ENCODE measurements around the gene RAPH1. TPM values are rescaled to one million over a fixed set of nuclear protein-coding genes. Genes with fewer than 3 reads are reported as not detected.

The RAPH1 gene
- total and polyA plus RNA-seq, 9 of the 15 experiments (the other 6 are each of a cell fraction or from before 2014, with no cell fraction given): 0.07 to 0.71 (median 0.27) TPM

DNA sequence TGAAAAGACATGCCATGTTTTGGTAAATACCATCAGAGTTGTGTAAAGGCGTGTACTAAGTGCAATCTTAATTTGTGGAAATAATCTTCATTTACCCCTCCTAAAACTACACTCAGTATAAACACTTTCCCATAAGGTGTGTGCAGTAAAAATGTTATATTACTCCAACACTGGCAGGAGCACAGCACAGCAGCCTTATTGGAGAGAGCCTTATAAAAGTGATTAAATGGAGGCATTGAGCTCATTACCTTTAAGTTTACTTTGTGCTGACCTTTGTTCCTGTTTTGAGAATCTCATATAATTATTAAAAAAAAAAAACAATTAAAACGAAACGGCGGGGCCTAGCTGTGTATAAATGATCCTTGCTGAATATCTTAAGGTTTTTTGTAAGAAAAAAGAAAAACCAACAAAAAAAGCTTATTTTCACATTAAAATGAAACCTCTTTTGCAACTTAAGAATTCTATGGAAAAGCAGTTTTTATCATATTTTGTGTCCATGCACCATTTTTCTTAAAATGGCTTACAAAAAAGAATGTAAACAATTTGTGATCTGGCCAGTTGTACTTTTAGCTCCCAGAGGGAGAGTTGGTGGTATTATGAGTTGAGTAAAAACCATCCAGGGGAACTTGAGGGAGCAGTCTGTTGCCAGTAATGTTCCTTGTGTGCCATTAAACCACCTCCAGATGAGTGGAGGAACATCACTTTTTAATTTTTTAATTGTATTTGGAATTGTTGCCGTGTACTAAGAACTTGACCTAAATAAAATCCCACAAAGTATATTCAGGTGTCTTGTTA, 103.5 kb downstream of the RAPH1 start:
- no peak for FAIRE-seq
- no peak overlapping the region for H3K4me2 ChIP-seq (ENCODE audit: insufficient read depth, low read length)
- CTCF ChIA-PET (ENCODE audit: low intra/inter-chr PET ratio): no interaction called here
- H3K9ac ChIP-seq (ENCODE audit: insufficient read depth in 1 of 2, low read depth in 2 of 2, low read length in 2 of 2): no peak overlapping the region
- in situ Hi-C loops (cut with MboI): no loop called here
- H3K79me2 ChIP-seq (ENCODE audit: control insufficient read depth, insufficient read depth, low read length): no peaks in the 10 kb centered on the region
- H3K4me1 ChIP-seq (replicated peaks in 1 of 2; ENCODE audit: control insufficient read depth in 2 of 2, insufficient read depth in 2 of 2, low read length in 2 of 2): no peaks in the 10 kb centered on the region
- intact Hi-C loops (cut with micrococcal nuclease): no loop called here
- no peak for ATAC-seq
- H3K27ac ChIP-seq (ENCODE audit: extremely low read depth, low read depth, low read length): no peak overlapping the region
- POLR2A ChIA-PET: interaction anchor here (0.7 kb wide), 2 partner anchors 193 to 371 kb away, joined by 3 to 4 read pairs; no protein-coding TSS in a partner anchor
- H3K4me3 ChIP-seq: no peak overlapping the region
- no peaks in the 10 kb centered on the region for H3K27me3 ChIP-seq (ENCODE audit: control insufficient read depth in 2 of 2, insufficient read depth in 2 of 2, low read length in 2 of 2)
- no peak overlapping the region for H2AFZ ChIP-seq (ENCODE audit: low read depth, low read length)
- H4K20me1 ChIP-seq (replicated peaks; ENCODE audit: control insufficient read depth, insufficient read depth, low read length): no peaks in the 10 kb centered on the region
- H3K9me1 ChIP-seq (ENCODE audit: control insufficient read depth, insufficient read depth, low read length): no peaks in the 10 kb centered on the region
- no TSS peak for BruUV-seq (replicated peaks)
- 59% methylated on average over 5 of the region's 5 CpGs for WGBS (ENCODE audit: insufficient coverage, low coverage, missing lambda C conversion rate)
- 0 out of 3 replicates have a peak, but pooled peaks cover 5% of the 10 kb centered on the region for H3K36me3 ChIP-seq (ENCODE audit: control insufficient read depth, insufficient read depth, low read length)
- DNase-seq (ENCODE audit: extremely low read depth in 1 of 4, low spot score in 3 of 4): no peak
- H3K9me3 ChIP-seq (replicated peaks; ENCODE audit: control insufficient read depth, insufficient read depth, low read depth, low read length): no peaks in the 10 kb centered on the region
- TF ChIP-seq, protein P1, sequence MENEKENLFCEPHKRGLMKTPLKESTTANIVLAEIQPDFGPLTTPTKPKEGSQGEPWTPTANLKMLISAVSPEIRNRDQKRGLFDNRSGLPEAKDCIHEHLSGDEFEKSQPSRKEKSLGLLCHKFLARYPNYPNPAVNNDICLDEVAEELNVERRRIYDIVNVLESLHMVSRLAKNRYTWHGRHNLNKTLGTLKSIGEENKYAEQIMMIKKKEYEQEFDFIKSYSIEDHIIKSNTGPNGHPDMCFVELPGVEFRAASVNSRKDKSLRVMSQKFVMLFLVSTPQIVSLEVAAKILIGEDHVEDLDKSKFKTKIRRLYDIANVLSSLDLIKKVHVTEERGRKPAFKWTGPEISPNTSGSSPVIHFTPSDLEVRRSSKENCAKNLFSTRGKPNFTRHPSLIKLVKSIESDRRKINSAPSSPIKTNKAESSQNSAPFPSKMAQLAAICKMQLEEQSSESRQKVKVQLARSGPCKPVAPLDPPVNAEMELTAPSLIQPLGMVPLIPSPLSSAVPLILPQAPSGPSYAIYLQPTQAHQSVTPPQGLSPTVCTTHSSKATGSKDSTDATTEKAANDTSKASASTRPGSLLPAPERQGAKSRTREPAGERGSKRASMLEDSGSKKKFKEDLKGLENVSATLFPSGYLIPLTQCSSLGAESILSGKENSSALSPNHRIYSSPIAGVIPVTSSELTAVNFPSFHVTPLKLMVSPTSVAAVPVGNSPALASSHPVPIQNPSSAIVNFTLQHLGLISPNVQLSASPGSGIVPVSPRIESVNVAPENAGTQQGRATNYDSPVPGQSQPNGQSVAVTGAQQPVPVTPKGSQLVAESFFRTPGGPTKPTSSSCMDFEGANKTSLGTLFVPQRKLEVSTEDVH (IDR thresholded peaks at IDR 0.05; ENCODE audit: low read depth, partially characterized antibody): no peak
- TF ChIP-seq HLTF (IDR thresholded peaks at IDR 0.05) (no peak), HNRNPL (IDR thresholded peaks at IDR 0.05; ENCODE audit: low read depth, low read length) (no peak), TAF15 (IDR thresholded peaks at IDR 0.05; ENCODE audit: low read depth, low read length) (no peak), ZNF445 (CRISPR knock-in tag; IDR thresholded peaks at IDR 0.05; ENCODE audit: low read depth) (no peak), SMAD3 (CRISPR knock-in tag; conservative IDR thresholded peaks at IDR 0.05) (no peak), NFIX (CRISPR knock-in tag; IDR thresholded peaks at IDR 0.05; ENCODE audit: low read depth) (no peak), ZNF699 (CRISPR knock-in tag; IDR thresholded peaks at IDR 0.05; ENCODE audit: insufficient replicate concordance) (no peak), ZNF507 (tag; conservative IDR thresholded peaks at IDR 0.05) (no peak)
- TF ChIP-seq, protein P2, sequence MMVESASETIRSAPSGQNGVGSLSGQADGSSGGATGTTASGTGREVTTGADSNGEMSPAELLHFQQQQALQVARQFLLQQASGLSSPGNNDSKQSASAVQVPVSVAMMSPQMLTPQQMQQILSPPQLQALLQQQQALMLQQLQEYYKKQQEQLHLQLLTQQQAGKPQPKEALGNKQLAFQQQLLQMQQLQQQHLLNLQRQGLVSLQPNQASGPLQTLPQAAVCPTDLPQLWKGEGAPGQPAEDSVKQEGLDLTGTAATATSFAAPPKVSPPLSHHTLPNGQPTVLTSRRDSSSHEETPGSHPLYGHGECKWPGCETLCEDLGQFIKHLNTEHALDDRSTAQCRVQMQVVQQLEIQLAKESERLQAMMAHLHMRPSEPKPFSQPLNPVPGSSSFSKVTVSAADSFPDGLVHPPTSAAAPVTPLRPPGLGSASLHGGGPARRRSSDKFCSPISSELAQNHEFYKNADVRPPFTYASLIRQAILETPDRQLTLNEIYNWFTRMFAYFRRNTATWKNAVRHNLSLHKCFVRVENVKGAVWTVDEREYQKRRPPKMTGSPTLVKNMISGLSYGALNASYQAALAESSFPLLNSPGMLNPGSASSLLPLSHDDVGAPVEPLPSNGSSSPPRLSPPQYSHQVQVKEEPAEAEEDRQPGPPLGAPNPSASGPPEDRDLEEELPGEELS (CRISPR knock-in tag; IDR thresholded peaks at IDR 0.05; ENCODE audit: borderline replicate concordance): no peak
- TF ChIP-seq, protein P3, sequence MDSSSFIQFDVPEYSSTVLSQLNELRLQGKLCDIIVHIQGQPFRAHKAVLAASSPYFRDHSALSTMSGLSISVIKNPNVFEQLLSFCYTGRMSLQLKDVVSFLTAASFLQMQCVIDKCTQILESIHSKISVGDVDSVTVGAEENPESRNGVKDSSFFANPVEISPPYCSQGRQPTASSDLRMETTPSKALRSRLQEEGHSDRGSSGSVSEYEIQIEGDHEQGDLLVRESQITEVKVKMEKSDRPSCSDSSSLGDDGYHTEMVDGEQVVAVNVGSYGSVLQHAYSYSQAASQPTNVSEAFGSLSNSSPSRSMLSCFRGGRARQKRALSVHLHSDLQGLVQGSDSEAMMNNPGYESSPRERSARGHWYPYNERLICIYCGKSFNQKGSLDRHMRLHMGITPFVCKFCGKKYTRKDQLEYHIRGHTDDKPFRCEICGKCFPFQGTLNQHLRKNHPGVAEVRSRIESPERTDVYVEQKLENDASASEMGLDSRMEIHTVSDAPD (CRISPR knock-in tag; IDR thresholded peaks at IDR 0.05): no peak
- TF ChIP-seq, protein P4, sequence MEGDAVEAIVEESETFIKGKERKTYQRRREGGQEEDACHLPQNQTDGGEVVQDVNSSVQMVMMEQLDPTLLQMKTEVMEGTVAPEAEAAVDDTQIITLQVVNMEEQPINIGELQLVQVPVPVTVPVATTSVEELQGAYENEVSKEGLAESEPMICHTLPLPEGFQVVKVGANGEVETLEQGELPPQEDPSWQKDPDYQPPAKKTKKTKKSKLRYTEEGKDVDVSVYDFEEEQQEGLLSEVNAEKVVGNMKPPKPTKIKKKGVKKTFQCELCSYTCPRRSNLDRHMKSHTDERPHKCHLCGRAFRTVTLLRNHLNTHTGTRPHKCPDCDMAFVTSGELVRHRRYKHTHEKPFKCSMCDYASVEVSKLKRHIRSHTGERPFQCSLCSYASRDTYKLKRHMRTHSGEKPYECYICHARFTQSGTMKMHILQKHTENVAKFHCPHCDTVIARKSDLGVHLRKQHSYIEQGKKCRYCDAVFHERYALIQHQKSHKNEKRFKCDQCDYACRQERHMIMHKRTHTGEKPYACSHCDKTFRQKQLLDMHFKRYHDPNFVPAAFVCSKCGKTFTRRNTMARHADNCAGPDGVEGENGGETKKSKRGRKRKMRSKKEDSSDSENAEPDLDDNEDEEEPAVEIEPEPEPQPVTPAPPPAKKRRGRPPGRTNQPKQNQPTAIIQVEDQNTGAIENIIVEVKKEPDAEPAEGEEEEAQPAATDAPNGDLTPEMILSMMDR (IDR thresholded peaks at IDR 0.05 in 2 of 3, conservative IDR thresholded peaks at IDR 0.05 in 1 of 3; ENCODE audit: insufficient read depth in 2 of 3, low read depth in 1 of 3, low read length in 3 of 3): no peak

Data from K562 (cell line).